SK-N-MC (cell line): ENCODE data around the gene SNX25.

Source experiments
- EZH2 ChIP-seq: fragments of 200-600 bp; sonication (generic); IDR thresholded peaks from one replicate; pipeline ENCODE4 v1.6.1; 2017; ENCODE audit warnings: antibody characterized with exemption
- POLR2AphosphoS5 ChIP-seq: IDR thresholded peaks from 2 replicates; pipeline ENCODE4 v1.6.1; 2012; ENCODE audit warnings: mild to moderate bottlenecking, low read depth, low read length, borderline replicate concordance

GRCh38 chr4:185405296-185405999 lies 196.1 kb downstream of the SNX25 start:
- no peak for TF ChIP-seq POLR2AphosphoS5
- TF ChIP-seq EZH2 = no peak
